NCI-H128 (cell line): ENCODE results near the gene TSC22D2.

Experiments
- DNase-seq: peaks from one replicate; lab custom pipeline; 2025; ENCODE audit not compliant: unreplicated experiment; lab: John Stamatoyannopoulos, UW

The TSC22D2 gene

DNA sequence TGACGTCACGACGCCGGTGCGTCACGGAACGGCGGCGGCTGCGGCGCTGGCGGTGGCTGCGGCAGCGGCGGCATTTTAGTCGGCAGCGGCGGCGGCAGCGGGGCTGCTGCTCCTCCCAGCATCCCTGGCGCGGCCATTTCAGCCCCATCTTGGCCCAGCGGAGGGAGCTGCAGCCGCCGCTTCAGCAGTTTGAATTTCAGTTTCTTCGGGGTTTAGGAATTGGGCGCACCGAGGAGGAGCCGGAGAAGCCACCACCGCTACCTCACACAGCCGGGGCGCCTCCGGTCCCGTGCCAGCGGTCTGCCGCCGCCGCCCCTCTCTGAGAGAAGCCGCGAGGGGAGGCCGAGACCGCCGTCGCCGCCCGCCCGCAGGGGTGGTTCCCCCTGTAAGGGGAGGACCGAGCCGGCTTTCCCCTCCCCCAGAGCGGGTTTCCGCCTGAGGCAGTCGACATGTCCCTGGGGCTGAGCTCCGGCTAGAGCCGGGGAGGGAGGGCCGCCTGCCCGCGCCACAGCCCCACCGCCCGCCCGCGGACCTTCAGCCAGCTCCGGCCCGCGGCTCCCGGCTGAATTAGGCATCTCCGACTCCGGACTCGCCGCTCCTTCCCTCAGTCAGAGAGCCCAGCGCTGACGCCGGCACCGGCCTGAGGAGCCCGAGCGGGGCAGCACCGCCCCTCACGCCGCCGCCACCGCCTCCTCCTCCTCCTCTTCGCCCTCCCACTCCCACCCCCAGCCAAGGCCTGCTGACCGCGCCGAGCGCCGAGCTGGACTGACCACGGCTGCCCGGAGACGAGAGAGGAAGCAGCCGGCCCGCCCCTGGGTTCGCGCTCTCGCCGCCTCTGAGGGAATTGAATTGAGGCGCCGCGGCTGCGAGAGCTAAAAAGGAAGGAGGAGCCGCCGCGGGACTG lies at the start of gene TSC22D2:
Gene TSC22D2 (plus strand): TSS at position 78 of the 904 bp plus-strand sequence. CDS start 1,053 bp downstream, outside the sequence.
- DNase-seq = peak; percentile 87

DNA sequence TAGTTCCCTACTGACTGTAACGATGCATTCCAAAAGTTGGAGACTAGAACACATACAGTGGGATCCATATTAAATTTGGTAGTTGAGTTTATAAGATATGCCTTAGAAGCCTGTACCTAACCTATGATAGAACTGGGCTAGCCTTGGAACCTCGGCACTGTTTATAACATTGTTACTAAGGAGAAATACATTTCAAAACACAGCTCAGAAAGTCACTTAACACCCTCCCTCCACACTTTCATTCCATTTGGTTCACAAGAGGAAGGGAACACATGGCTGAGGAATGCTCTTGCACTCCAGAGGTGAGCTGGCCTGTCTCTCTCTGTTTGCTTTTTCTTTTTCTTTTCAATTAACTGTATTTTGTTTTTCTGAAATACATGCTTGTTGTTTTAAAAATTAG lies 48.7 kb upstream of the TSC22D2 start:
- DNase-seq = no peak

DNA sequence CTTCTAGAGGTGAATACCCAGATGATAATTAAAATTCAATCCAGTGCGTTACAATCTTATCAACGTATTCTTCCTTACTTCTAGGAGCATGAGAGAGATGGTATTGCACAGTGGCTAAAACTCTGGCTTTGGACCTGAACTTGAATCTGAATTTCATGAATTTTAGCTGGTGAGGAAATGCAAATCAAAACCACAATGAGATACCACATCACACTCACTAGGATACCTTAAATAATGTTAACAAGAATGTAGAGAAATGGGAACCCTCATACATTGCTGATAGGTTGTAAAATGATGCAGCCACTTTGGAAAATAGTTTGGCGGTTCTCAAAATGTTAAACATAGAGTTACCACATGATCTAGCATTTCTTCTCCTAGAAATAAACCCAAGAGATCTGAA lies 47.1 kb upstream of the TSC22D2 start:
- DNase-seq = no peak

DNA sequence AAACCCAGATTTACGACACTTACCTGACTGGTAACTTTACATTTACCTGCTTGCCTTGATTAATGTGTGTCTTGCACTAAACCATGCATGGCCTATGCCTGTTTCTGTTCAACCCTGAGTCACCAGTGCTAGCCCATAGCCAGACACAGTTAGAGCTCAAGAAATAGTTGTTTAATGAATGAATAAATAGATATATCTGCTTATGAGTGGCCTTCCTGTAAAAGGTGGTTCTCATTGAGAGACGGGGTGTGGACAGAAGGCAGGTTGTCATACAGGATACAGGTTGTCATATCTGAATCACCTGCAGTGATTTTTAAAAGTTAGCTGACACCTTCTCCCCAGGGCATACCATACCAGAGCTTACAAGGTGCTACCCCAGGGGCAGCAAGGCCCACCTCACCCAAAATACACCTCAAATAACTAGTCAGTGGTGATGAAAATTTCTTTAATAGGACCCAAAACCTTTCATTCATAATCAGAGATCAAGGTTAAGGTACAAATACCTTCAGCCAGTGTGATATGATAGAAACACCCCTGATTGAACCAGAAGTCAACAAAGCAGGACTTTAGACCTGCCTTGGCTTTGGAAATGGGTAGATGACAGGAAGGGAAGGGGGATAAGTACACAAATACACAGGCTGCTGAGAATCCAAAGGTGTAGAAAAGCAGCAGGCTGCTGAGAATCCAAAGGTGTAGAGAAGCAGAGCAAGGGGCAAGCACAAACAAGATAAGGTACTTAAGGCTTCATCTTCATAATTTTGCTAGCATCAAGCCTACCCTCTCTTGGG lies 45.4 kb upstream of the TSC22D2 start:
- DNase-seq = no peak

DNA sequence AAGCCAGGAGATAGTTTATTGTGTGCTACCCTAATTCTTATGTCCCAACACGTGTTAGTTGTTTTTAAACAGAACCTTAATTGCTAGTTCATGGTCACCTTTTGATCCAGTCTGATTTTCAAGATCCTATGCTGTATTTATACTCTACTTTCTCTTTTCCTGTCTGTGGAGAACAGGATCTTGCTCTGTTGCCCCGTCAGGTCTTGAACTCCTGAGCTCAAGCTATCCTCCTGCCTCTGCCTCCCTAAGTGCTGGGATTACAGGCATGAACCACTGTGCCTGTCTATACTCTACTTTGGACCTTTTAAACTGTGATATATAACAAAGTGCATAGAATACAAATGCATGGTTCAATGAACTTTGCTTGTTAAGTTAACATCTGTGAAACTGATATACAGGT lies 44.7 kb upstream of the TSC22D2 start:
- no peak for DNase-seq

DNA sequence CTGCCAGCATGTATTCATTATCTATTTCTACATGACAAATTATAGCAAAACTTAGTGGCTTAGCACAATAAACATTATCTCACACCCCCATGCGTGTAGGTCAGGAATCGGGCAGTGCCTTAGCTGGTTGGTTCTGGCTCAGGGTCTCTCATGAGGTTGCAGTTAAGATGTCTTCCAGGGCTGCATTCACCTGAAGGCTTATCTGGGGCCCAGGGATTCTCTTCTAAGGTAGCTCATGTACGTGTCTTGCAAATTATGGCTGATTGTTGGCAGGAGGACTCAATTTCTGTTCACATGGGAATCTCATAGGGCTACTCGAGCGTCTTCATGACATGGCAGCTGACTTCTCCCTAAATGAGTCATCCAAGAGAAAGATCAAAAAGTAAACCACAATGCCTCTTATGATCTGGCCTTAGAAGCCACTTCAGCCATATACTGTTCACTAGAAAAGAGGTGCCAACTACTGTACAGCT lies 42.9 kb upstream of the TSC22D2 start:
- no peak for DNase-seq

DNA sequence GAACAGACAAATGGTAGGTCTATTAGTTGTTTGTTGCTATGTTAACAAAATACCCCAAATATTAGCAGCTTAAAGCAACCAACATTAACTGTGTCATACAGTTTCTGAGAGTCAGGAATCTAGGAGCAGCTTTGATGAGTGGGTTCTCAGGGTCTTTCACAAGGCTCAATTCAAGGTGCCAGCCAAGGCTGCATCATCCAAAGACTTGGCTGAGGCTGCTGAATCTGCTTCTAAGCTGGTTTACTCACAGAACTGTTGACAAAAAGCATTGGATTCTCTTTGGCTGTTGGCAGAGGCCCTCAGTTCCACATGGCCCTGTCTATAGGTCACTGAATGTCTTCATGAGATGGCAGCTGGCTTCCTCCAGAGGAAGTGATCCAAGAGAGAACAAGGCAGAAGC lies 40.3 kb upstream of the TSC22D2 start:
- no peak for DNase-seq

DNA sequence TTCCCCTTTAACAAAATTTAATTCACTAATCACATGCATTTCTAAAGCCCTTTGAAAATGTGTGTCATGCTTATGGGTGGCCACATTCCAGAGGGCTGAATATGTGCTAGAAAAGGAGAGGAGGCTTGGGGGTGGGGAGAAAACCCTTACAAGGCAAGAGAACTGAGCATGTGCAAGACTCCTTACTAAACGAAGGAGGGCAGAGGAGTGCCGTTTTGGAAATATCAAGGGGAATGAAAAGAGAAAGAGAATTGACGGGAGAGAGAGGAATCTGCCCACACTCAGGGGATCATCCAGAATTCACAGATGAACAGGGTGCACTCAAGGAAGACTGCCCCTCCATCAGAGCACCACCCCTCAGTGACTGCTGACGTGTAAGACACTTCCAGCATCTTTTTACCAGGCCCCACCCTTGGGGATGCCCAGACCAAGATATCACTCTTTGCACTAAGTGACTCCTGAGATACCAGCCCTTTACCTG lies 37.9 kb upstream of the TSC22D2 start:
- no peak for DNase-seq

DNA sequence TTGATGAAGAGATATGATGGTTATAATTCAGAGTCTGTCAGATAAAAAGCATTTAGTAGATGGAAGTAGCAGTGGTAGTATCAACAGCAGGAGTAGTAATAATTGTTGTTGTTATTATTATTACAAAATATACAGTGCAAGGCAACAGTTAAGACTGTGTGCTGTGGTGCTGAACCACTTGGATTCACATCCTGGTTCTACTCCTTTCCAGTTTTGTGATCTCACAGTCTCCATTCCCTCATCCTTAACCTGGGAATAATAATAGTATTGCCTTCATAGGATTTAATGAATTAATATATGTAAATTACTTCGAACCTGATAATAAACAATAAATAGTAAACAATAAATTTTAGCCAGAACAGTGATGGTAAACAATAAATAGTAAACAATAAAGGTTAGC lies 37.1 kb upstream of the TSC22D2 start:
- DNase-seq = no peak

DNA sequence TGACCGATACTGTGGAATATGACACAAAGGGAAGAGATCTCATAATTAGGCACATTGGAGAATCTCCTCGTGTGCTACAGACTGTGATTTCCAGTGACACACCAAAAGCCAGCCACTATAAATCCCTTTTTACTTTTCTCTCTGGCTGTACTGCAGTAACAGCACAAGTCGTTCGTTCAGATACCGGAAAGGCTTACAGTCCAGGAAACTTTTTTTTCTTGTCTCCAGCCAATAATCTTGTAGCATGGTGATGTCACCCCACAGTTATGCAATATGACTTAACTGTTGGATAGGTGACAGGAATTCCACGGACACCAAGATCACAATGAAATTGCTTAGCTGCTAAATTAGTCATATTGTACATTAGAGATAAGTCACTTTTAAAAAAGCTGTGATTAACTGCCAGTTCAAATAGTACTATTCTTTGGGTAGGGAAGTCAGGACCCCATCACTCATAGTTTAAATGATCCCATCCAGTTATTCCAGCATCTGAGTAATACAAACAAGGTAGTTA lies 36.3 kb upstream of the TSC22D2 start:
- DNase-seq = no peak

DNA sequence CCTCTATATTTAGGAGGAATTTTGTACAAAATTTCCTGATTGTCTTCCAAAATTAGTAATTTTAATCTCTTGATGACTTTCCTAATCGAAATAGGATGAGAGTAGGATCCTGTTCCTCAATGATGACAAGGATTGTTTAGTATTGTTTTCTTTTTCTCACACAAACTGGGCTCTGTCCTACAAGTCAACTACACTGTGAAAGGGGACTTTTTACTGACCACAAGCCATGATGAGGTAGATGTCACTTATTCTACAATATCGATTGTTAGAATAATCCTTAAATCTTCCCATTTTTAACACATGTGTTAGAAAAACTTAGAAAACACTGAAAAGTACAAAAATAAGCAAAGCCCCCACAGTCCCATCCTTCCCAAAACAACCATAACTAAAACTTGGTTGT lies 35.8 kb upstream of the TSC22D2 start:
- no peak for DNase-seq

DNA sequence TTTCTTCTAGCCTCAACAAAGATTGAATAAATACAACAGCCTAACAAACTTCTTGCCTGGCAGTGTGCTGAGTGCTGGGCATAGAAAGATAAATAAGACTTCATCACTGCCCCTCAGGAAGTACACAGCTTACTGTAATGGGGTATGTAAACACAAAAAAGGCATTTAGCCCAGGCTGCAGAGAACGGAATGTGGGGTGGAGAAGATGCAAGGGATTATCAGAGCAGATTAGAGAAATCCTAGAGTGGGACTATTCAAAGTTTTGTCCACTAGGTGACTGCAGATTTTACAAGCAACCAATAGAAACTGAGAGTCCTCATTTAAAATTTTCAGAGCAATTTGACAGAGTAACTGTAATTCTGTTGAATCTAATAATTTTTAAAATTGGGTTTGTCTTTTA lies 35.4 kb upstream of the TSC22D2 start:
- no peak for DNase-seq

DNA sequence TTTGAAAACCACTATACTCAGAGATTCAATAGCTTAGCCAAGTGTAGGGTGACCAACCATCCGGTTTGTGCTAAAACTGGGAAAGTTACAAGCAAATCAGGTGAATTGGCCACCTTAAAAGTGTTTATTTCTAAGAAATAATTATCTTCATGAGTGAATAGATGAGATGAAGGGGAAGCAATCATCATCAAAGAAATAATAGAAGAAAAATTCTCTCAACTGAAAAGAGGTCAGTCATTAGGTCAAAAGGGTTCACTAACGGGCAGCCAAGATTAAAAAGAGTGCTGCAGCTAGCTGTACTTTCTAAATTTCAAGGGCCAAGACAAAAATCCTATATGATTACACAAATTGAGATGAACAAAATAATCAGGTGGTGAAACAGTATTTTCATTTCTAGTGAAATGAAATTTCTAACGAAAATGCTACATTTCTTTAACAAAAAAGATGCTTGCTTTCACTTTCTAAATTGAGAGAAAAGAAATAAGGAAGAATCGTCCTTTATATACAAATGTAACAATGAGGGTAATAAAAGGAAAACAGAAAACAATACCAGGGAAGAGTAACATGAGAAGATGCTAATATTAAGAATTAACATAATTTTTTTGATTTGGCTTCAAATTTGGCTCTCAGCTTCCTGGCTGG lies 34.7 kb upstream of the TSC22D2 start:
- no peak for DNase-seq

DNA sequence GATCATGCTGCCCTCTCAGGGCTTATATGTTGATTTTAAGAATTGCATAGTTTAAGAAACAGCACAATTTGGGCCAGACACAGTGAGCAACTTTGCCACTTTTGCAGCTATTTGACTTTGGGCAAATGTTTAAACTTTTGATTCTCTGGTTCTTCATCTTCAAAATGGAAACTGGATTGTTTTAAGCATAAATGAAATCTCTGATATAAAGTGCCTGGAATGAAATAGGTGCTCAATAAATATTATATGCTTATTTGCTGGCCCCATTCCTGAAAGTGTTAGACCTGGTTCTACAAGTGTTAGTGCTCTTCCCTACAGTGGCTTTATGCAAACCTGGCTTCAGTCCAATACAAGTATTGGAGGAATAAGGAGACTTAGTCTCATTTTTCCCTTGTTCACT lies 33.1 kb upstream of the TSC22D2 start:
- no peak for DNase-seq

DNA sequence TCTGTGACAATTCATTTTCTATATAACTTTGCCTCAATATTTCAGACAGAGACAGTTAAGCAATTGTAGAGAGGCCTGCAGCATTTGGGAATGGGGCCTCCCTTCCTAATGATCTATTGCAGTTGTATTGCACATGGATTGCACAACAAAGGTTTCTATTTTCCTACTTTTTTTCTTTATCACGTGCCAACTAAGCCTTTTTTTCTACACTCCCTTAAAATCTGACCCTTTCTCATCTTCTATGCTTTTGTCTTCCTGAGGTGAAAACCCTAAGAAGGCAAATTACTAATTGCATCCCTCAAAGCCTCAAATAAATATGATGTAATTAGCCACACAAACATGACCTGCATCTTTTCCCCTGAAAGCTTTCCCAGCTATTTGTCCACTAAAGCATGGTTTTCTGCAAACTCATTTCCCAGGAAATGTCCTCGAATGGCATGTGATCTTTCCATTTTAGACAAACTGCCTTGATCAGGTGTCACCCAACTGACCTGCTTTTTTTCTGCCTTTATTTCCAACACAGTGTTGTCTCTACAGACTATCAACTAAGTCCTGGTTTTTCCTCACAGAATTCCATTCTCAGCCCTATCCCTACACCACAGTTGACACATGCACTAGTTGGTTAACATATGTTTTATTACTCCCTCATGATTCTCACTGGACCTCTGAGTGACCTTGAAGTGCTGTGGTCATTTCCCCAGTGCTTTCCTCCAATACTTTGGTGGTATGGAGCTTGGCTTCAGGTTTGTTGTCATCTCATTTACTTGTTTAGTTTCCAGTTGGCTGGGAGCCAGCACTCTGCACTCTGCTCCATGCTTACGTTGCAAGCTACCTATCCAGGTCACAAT lies 31.9 kb upstream of the TSC22D2 start:
- DNase-seq = no peak

DNA sequence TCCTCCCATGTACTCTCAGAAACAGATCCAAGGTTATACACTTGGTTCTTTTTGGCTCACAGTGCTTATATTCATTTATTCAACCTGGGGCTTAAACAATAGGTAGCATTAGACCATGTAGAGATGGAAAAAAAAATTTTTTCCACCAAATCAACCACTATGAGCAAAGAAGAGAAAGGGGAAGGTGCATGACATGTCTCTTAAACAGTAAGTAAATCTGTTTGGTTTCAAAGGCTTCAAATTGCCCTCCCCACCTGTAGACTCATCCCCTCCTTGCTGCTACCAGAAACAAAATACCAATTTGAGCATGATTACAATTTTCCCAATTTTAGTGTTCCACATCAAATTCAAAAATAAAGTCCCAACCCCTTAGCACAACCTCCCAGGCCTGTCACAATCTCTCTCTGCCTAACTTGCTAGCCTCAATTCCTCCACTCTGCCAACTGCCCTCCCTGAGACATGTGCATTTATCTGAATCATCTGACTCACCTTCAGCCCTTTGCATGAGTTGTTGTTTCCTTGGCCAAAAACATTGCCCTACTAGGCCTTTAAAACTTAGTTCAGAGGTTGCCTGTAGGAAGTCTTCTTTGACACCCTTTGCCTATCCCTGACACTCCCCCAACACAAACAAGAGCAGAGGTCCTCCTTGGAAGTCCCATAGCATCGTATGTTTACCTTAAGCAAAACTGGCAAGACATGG lies 30.3 kb upstream of the TSC22D2 start:
- DNase-seq = no peak

DNA sequence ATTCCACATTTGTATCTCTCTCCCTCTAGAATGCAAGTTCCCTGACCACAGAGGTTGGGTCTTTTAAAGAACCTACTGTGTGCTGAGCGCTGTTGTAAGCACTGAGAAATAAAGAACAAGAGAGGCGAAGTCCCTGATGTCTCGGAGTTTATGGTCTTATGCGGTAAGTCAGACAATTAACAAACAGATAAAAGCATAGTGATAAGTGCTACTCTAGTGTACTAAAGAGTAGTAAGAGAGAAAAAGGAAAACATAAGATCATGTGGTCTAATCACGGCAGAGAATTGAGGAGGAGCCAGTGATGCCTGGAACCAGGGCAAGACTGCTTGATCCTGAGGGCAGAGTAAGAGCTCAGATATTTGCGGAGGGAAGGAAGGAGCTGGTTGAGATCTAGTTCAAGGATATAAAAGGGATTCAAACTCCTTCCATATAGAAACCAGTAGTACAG lies 29.8 kb upstream of the TSC22D2 start:
- no peak for DNase-seq

DNA sequence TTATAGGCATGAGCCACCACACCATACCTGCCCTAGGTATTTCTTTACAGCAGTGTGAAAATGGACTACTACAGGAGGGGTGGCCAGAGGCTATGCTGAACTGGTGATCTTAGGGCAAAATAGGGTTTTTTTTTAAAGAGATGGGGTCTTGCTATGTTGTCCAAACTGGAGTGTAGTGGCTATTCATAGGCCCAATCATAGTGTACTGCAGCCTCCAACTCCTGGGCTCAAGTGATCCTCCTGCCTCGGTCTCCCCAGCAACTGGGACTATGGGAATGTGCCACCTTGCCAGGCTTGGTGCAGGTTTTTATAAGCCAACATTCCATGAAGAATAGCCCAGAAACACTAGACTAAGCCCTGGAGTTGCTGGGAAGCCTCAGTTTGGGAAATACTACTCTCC lies 28.6 kb upstream of the TSC22D2 start:
- DNase-seq = no peak
